CD4-positive, alpha-beta T cell (primary cell): ENCODE measurements around the gene PHLDA2. TPM values are rescaled to one million over a fixed set of nuclear protein-coding genes. Genes with fewer than 3 reads are reported as not detected.

Source experiments
- ATAC-seq: fragments of 200-7000 bp; cut with Tn5 transposase; one replicate; pipeline ENCODE4 v1.10.0; 2022; ENCODE audit warnings: mild to moderate bottlenecking; ENCODE audit not compliant: poor library complexity
- CTCF ChIA-PET: fragments of 350-600 bp; sonication (Branson Sonifier 250); formaldehyde crosslinking; loops from one replicate; lab custom pipeline; 2021; ENCODE audit warnings: antibody characterized with exemption, inconsistent platforms; lab: Charles Lee
- POLR2A ChIA-PET: fragments of 350-600 bp; sonication (Branson Sonifier 250); formaldehyde crosslinking; loops from one replicate; lab custom pipeline; 2021; ENCODE audit warnings: antibody characterized with exemption, inconsistent platforms; lab: Charles Lee
- DNase-seq, 14 experiments: peaks; one replicate each; pipeline ENCODE4 v3.0.0-alpha.2; 2013 to 2020; ENCODE audit warnings: mixed read lengths in 2 of 14
- H3K27ac ChIP-seq, 2 donors: one replicate each; pipeline versions ENCODE4 v1.5.1 to v1.7.0; 2013; ENCODE audit warnings: low read length in 2 of 2, low read depth in 1 of 2, mild to moderate bottlenecking in 1 of 2
- H3K27me3 ChIP-seq, 2 experiments: 1 replicate in 1 of 2; 2 replicates in 1 of 2; pipeline versions ENCODE4 v1.6.1 to v1.7.0; 2013; ENCODE audit warnings: low read length in 2 of 2, control low read depth in 1 of 2, mild to moderate bottlenecking in 1 of 2, moderate library complexity in 1 of 2; ENCODE audit not compliant: insufficient read depth in 2 of 2, control insufficient read depth in 1 of 2
- H3K36me3 ChIP-seq: one replicate; pipeline ENCODE4 v1.6.1; 2013; ENCODE audit warnings: low read length, control low read depth; ENCODE audit not compliant: insufficient read depth
- H3K4me1 ChIP-seq: one replicate; pipeline ENCODE4 v1.6.1; 2013; ENCODE audit warnings: low read length, control low read depth; ENCODE audit not compliant: insufficient read depth
- H3K4me3 ChIP-seq: one replicate; pipeline ENCODE4 v1.5.1; 2013; ENCODE audit warnings: mild to moderate bottlenecking, low read length, moderate library complexity
- H3K9me3 ChIP-seq, 2 experiments: 1 replicate in 1 of 2; 2 replicates in 1 of 2; pipeline versions ENCODE4 v1.6.1 to v1.7.0; 2013; ENCODE audit warnings: low read length in 2 of 2, mild to moderate bottlenecking in 2 of 2, control low read depth in 1 of 2, moderate library complexity in 1 of 2; ENCODE audit not compliant: control insufficient read depth in 1 of 2, insufficient read depth in 1 of 2
- H3K27ac Mint-ChIP-seq: one replicate; pipeline ENCODE4 v1.8.0; 2020; ENCODE audit warnings: mixed read lengths
- H3K27me3 Mint-ChIP-seq: one replicate; pipeline ENCODE4 v1.8.0; 2021; ENCODE audit warnings: mixed read lengths
- H3K36me3 Mint-ChIP-seq: one replicate; pipeline ENCODE4 v1.8.0; 2021; ENCODE audit warnings: low read depth, mixed read lengths
- H3K4me1 Mint-ChIP-seq: one replicate; pipeline ENCODE4 v1.8.0; 2021; ENCODE audit warnings: low read depth, mixed read lengths
- H3K4me3 Mint-ChIP-seq: one replicate; pipeline ENCODE4 v1.8.0; 2020; ENCODE audit warnings: mild to moderate bottlenecking, mixed read lengths
- H3K9me3 Mint-ChIP-seq: one replicate; pipeline ENCODE4 v1.8.0; 2020; ENCODE audit warnings: mixed read lengths
- intact Hi-C, 2 experiments: fragments of 100-400 bp; cut with DNase I in 1 of 2; cut with micrococcal nuclease in 1 of 2; formaldehyde crosslinking; loops; one replicate each; pipeline versions ENCODE4 v1.15.1 to v1.9.0; 2023 to 2025; cut with DNase I, micrococcal nuclease
- total RNA-seq, 174 experiments: library from RNA in 2 of 174; stranded (reverse) in 2 of 174; gene quantifications; one replicate each; pipeline ENCODE4 v1.2.3 and lab custom pipeline; 2021 to 2026
- TF ChIP-seq, protein P1 (sequence below): fragments of 200-600 bp; IDR thresholded peaks from one replicate; pipeline ENCODE4 v1.8.0; 2022; ENCODE audit warnings: antibody characterized with exemption, mild to moderate bottlenecking

PHLDA2 gene
- total RNA-seq, 2 experiments from 2014 or later: 1.1 to 1.3 TPM

- no peak overlapping the region for H3K4me3 ChIP-seq
- ChIA-PET CTCF (interaction anchor here (0.7 to 9.0 kb wide), 13 partner anchors 10 to 582 kb away, joined by 3 to 158 read pairs (median 4); partner anchors contain the start of gene TRPM5), POLR2A (interaction anchor here (1.0 to 2.4 kb wide), 3 partner anchors 58 to 460 kb away, joined by 3 to 25 read pairs (median 5); no protein-coding TSS in a partner anchor)
- Mint-ChIP-seq H3K9me3 (no peaks in the 10 kb centered on the region), H3K27ac (peak overlapping the region; percentile 71), H3K4me1 (peaks cover 33% of the 10 kb centered on the region), H3K4me3 (peak overlapping the region; percentile 88), H3K27me3 (no peaks in the 10 kb centered on the region), H3K36me3 (no peaks in the 10 kb centered on the region)
- H3K4me1 ChIP-seq: peaks cover 61% of the 10 kb centered on the region
- peaks cover 0 to 4% of the 10 kb centered on the region in 2 experiments for H3K27me3 ChIP-seq
- ATAC-seq (no peak), DNase-seq (peak in 1 of 14 experiments; percentile 27)
- TF ChIP-seq, protein P1, sequence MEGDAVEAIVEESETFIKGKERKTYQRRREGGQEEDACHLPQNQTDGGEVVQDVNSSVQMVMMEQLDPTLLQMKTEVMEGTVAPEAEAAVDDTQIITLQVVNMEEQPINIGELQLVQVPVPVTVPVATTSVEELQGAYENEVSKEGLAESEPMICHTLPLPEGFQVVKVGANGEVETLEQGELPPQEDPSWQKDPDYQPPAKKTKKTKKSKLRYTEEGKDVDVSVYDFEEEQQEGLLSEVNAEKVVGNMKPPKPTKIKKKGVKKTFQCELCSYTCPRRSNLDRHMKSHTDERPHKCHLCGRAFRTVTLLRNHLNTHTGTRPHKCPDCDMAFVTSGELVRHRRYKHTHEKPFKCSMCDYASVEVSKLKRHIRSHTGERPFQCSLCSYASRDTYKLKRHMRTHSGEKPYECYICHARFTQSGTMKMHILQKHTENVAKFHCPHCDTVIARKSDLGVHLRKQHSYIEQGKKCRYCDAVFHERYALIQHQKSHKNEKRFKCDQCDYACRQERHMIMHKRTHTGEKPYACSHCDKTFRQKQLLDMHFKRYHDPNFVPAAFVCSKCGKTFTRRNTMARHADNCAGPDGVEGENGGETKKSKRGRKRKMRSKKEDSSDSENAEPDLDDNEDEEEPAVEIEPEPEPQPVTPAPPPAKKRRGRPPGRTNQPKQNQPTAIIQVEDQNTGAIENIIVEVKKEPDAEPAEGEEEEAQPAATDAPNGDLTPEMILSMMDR: no peak
- no peak overlapping the region for H3K27ac ChIP-seq
- no peaks in the 10 kb centered on the region for H3K9me3 ChIP-seq
- intact Hi-C loops: loop anchor here (1.0 to 10.0 kb wide), 9 partner anchors 15 to 585 kb away; partner anchors contain the start of genes C11orf21 (in 1 of the 2), NAP1L4 (in 1 of the 2), TRPM5 (in 1 of the 2) and TSPAN32 (in 1 of the 2)
- no peaks in the 10 kb centered on the region for H3K36me3 ChIP-seq
Observed at GRCh38 chr11:2887515-2888195, 41.6 kb downstream of the PHLDA2 start.

GRCh38 chr11:2886936-2887335 is 42.3 kb downstream of the PHLDA2 start:
- H3K36me3 Mint-ChIP-seq: no peaks in the 10 kb centered on the region
- Histone ChIP-seq H3K9me3 (no peaks in the 10 kb centered on the region), H3K27ac (no peak overlapping the region), H3K27me3 (peaks cover 0 to 4% of the 10 kb centered on the region in 2 experiments), H3K4me1 (peaks cover 53% of the 10 kb centered on the region), H3K36me3 (no peaks in the 10 kb centered on the region), H3K4me3 (no peak overlapping the region)
- ATAC-seq (no peak), DNase-seq (peak in 2 of 14 experiments; percentile 23 to 48)
- ChIA-PET CTCF (interaction anchor here (1.6 to 9.0 kb wide), 2 partner anchors 43 to 354 kb away, joined by 6 to 158 read pairs; no protein-coding TSS in a partner anchor), POLR2A (interaction anchor here (1.3 to 2.4 kb wide), 2 partner anchors 128 to 354 kb away, joined by 4 to 25 read pairs; no protein-coding TSS in a partner anchor)
- no peaks in the 10 kb centered on the region for H3K9me3 Mint-ChIP-seq
- intact Hi-C loops: loop anchor here in 1 of 2 experiments (2.0 to 10.0 kb wide), 5 partner anchors 16 to 585 kb away; partner anchors contain the start of genes C11orf21, NAP1L4, TRPM5 and TSPAN32
- no peaks in the 10 kb centered on the region for H3K27me3 Mint-ChIP-seq
- peak overlapping the region; percentile 88 for H3K4me3 Mint-ChIP-seq
- TF ChIP-seq, protein P1: no peak
- peaks cover 28% of the 10 kb centered on the region for H3K4me1 Mint-ChIP-seq
- H3K27ac Mint-ChIP-seq: peak overlapping the region; percentile 71

GRCh38 chr11:2886191-2886894 is 42.9 kb downstream of the PHLDA2 start:
- Mint-ChIP-seq H3K9me3 (no peaks in the 10 kb centered on the region), H3K4me3 (peak overlapping the region; percentile 75), H3K27ac (peak overlapping the region; percentile 71), H3K27me3 (no peaks in the 10 kb centered on the region), H3K36me3 (no peaks in the 10 kb centered on the region), H3K4me1 (peaks cover 22% of the 10 kb centered on the region)
- no peak overlapping the region for H3K27ac ChIP-seq
- ATAC-seq (no peak), DNase-seq (peak in 6 of 14 experiments; percentile 13 to 64 (median 26))
- no peaks in the 10 kb centered on the region for H3K9me3 ChIP-seq
- TF ChIP-seq, protein P1: no peak
- H3K36me3 ChIP-seq: no peaks in the 10 kb centered on the region
- CTCF ChIA-PET: interaction anchor here (9.0 kb wide), 1 partner anchor 354 kb away, joined by 158 read pairs; no protein-coding TSS in a partner anchor
- intact Hi-C loops: loop anchor here in 1 of 2 experiments (2.0 to 10.0 kb wide), 5 partner anchors 16 to 584 kb away; partner anchors contain the start of genes C11orf21, NAP1L4, TRPM5 and TSPAN32
- POLR2A ChIA-PET: interaction anchor here (1.2 to 1.3 kb wide), 3 partner anchors 16 to 353 kb away, joined by 3 to 6 read pairs (median 4); no protein-coding TSS in a partner anchor
- H3K4me1 ChIP-seq: peaks cover 48% of the 10 kb centered on the region
- no peak overlapping the region for H3K4me3 ChIP-seq
- H3K27me3 ChIP-seq: peaks cover 0 to 4% of the 10 kb centered on the region in 2 experiments
